Caco-2 (cell line): ENCODE results near the gene SIL1. TPM values are rescaled to one million over a fixed set of nuclear protein-coding genes. Genes with fewer than 3 reads are reported as not detected.

Experiments used
- BruUV-seq: library from RNA; stranded (reverse); fragments of 400-500 nt; replicated peaks from 2 replicates; lab custom pipeline; 2021; lab: Mats Ljungman, UMichigan
- CTCF ChIA-PET: fragments of 300-600 bp; sonication (Branson Sonifier 250); formaldehyde crosslinking; loops from one replicate; lab custom pipeline; 2022; ENCODE audit warnings: antibody characterized with exemption; lab: Charles Lee
- POLR2A ChIA-PET: fragments of 300-600 bp; sonication (Branson Sonifier 250); formaldehyde crosslinking; loops from one replicate; lab custom pipeline; 2022; ENCODE audit warnings: antibody characterized with exemption; lab: Charles Lee
- DNase-seq, 2 experiments: peaks; one replicate each; pipeline versions ENCODE4 v3.0.0 to v3.0.0-alpha.2; 2020 to 2022
- H3K27me3 ChIP-seq: replicated peaks from 2 replicates; pipeline ENCODE4 v1.6.0; 2011; ENCODE audit warnings: low read length; ENCODE audit not compliant: control insufficient read depth, insufficient read depth
- H3K36me3 ChIP-seq: 2 replicates; pipeline ENCODE4 v1.5.1; 2011; ENCODE audit warnings: low read length; ENCODE audit not compliant: control insufficient read depth, insufficient read depth
- H3K4me1 ChIP-seq: fragments of 250-450 bp; sonication (Bioruptor Pico); 2 replicates; pipeline ENCODE4 v1.5.1; 2020; ENCODE audit warnings: mild to moderate bottlenecking
- H3K4me3 ChIP-seq: 2 replicates; pipeline ENCODE4 v1.5.1; 2011; ENCODE audit warnings: low read depth, mild to moderate bottlenecking, control low read depth, low read length
- H3K9me3 ChIP-seq: fragments of 250-450 bp; sonication (Bioruptor Pico); 2 replicates; pipeline ENCODE4 v1.5.1; 2020; ENCODE audit warnings: mild to moderate bottlenecking, moderate library complexity
- H3K27ac Mint-ChIP-seq: one replicate; pipeline ENCODE4 v1.8.0; 2022; ENCODE audit warnings: mixed read lengths; ENCODE audit not compliant: unreplicated experiment
- H3K27me3 Mint-ChIP-seq: one replicate; pipeline ENCODE4 v1.8.0; 2022; ENCODE audit warnings: mixed read lengths; ENCODE audit not compliant: insufficient read depth, unreplicated experiment
- H3K36me3 Mint-ChIP-seq: one replicate; pipeline ENCODE4 v1.8.0; 2022; ENCODE audit warnings: mild to moderate bottlenecking, mixed read lengths; ENCODE audit not compliant: insufficient read depth, unreplicated experiment
- H3K4me1 Mint-ChIP-seq: one replicate; pipeline ENCODE4 v1.8.0; 2022; ENCODE audit warnings: low read depth, mixed read lengths; ENCODE audit not compliant: unreplicated experiment
- H3K4me3 Mint-ChIP-seq: one replicate; pipeline ENCODE4 v1.8.0; 2022; ENCODE audit warnings: mild to moderate bottlenecking, moderate library complexity, mixed read lengths; ENCODE audit not compliant: unreplicated experiment
- H3K9me3 Mint-ChIP-seq: one replicate; pipeline ENCODE4 v1.8.0; 2022; ENCODE audit warnings: mixed read lengths; ENCODE audit not compliant: unreplicated experiment
- CTCF ChIP-seq, 2 experiments: fragments of 200-600 bp in 1 of 2; IDR thresholded peaks; 1 replicate in 1 of 2; 2 replicates in 1 of 2; pipeline versions ENCODE4 v1.5.1 to v1.8.0; 2011 to 2022; ENCODE audit warnings: antibody characterized with exemption in 1 of 2, control low read depth in 1 of 2, inconsistent platforms in 1 of 2, low read depth in 1 of 2, low read length in 1 of 2, mild to moderate bottlenecking in 1 of 2, moderate library complexity in 1 of 2; ENCODE audit not compliant: insufficient read depth in 1 of 2, severe bottlenecking in 1 of 2, unreplicated experiment in 1 of 2
- intact Hi-C: fragments of 100-400 bp; cut with micrococcal nuclease; formaldehyde crosslinking; loops from one replicate; pipeline ENCODE4 v1.10.0; 2022; ENCODE audit not compliant: unreplicated experiment
- total RNA-seq: library from RNA; stranded (reverse); gene quantifications from 2 replicates; pipeline ENCODE4 v1.2.3, GENCODE V29; 2022

SIL1 gene
- total RNA-seq, 1 experiment from 2014 or later, result 29.7 TPM

- no peak for DNase-seq
- Histone ChIP-seq H3K36me3 (peaks cover 3% of the 10 kb centered on the region), H3K4me1 (no peaks in the 10 kb centered on the region), H3K9me3 (no peaks in the 10 kb centered on the region), H3K27me3 (no peaks in the 10 kb centered on the region), H3K4me3 (no peak overlapping the region)
- no peak for TF ChIP-seq CTCF (IDR thresholded peaks at IDR 0.05; ENCODE audit: insufficient read depth in 1 of 2, low read depth in 1 of 2, low read length in 1 of 2, severe bottlenecking in 1 of 2, unreplicated experiment in 1 of 2)
- Mint-ChIP-seq H3K27me3 (no peaks in the 10 kb centered on the region), H3K4me3 (no peak overlapping the region), H3K9me3 (no peaks in the 10 kb centered on the region), H3K4me1 (peaks cover 17% of the 10 kb centered on the region), H3K36me3 (peaks cover 85% of the 10 kb centered on the region), H3K27ac (no peak overlapping the region)
- POLR2A ChIA-PET, result interaction anchor here (0.5 to 0.6 kb wide), 2 partner anchors 156 to 875 kb away, joined by 3 to 19 read pairs; no protein-coding TSS in a partner anchor
- CTCF ChIA-PET, result no interaction called here
- intact Hi-C loops, result no loop called here
- BruUV-seq, result no TSS peak
These were observed 292.6 kb downstream of the SIL1 start for GRCh38 chr5:138905541-138905940.

- Mint-ChIP-seq H3K4me3 (no peak overlapping the region), H3K4me1 (peaks cover 17% of the 10 kb centered on the region), H3K27ac (peak overlapping the region; percentile 8), H3K36me3 (peaks cover 91% of the 10 kb centered on the region), H3K9me3 (no peaks in the 10 kb centered on the region), H3K27me3 (no peaks in the 10 kb centered on the region)
- ChIA-PET CTCF (interaction anchor here (0.7 kb wide), 1 partner anchor 429 kb away, joined by 3 read pairs; no protein-coding TSS in a partner anchor), POLR2A (no interaction called here)
- no peak for TF ChIP-seq CTCF (IDR thresholded peaks at IDR 0.05; ENCODE audit: insufficient read depth in 1 of 2, low read depth in 1 of 2, low read length in 1 of 2, severe bottlenecking in 1 of 2, unreplicated experiment in 1 of 2)
- no TSS peak for BruUV-seq
- Histone ChIP-seq H3K4me3 (no peak overlapping the region), H3K9me3 (no peaks in the 10 kb centered on the region), H3K4me1 (no peaks in the 10 kb centered on the region), H3K27me3 (no peaks in the 10 kb centered on the region), H3K36me3 (peaks cover 2% of the 10 kb centered on the region)
- no peak for DNase-seq
- intact Hi-C loops, result no loop called here
These were observed 294.9 kb downstream of the SIL1 start for GRCh38 chr5:138903130-138903775.

- Histone ChIP-seq H3K9me3 (no peaks in the 10 kb centered on the region), H3K4me3 (no peak overlapping the region), H3K36me3 (peaks cover 1% of the 10 kb centered on the region), H3K4me1 (no peaks in the 10 kb centered on the region), H3K27me3 (no peaks in the 10 kb centered on the region)
- POLR2A ChIA-PET, result no interaction called here
- DNase-seq, result no peak
- intact Hi-C loops, result no loop called here
- Mint-ChIP-seq H3K4me3 (no peak overlapping the region), H3K27ac (no peak overlapping the region), H3K27me3 (no peaks in the 10 kb centered on the region), H3K36me3 (peaks cover 85% of the 10 kb centered on the region), H3K9me3 (no peaks in the 10 kb centered on the region), H3K4me1 (peaks cover 17% of the 10 kb centered on the region)
- TF ChIP-seq CTCF (IDR thresholded peaks at IDR 0.05; ENCODE audit: insufficient read depth in 1 of 2, low read depth in 1 of 2, low read length in 1 of 2, severe bottlenecking in 1 of 2, unreplicated experiment in 1 of 2), result no peak
- CTCF ChIA-PET, result no interaction called here
- BruUV-seq, result no TSS peak
These were observed 296.5 kb downstream of the SIL1 start for GRCh38 chr5:138901716-138902115.
